CD4-positive, alpha-beta T cell treated with Interferon alpha-2 for 1 hour (primary cell): ENCODE measurements around the gene NAV2.
"Not testable (repeated sequence)": the region's sequence is repeated elsewhere in the genome, so short reads cannot be mapped to it uniquely, and the experiment has no call there.

Experiments used
- DNase-seq, 2 donors: peaks; one replicate each; pipeline ENCODE4 v3.0.0-alpha.2; 2020 to 2022

NAV2 gene

DNA sequence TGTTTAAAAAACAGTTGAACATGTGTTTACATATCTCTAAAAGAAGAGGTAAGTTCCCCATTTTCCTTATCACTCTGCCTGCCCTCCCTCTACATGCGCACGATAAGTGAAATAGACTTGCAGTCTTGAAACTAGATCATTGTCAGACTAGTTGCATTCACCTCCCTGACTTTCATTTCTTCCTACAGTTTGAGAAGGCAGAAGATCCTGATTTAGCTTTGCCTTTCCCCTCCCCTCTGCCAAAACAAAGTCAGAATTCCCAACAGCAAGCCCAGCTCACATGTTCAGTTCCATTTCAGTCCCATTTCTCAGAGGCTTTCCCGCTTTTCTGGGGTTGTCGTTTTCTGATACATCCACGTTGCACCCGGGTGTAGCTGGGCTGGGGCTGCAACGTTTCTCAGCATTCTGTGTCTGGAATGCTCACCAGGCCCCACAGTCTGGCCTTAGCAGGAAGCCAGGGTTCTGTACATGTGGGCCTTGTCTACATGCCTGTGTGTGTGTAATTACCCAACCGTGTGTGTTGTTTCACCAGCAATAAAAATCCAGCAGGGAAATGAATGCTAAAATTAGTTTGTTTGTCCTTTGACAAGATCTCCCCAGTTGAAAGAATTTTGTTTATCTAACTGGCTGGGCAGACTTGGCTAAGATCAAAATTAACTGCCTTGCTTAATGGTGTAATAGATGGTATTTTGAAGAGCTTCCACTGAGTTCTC is 268.5 kb downstream of the NAV2 start:
- DNase-seq, result no peak

GRCh38 chr11:19982774-19983495 is 270.3 kb downstream of the NAV2 start:
- DNase-seq, result no peak

GRCh38 chr11:19984048-19984742 is 271.6 kb downstream of the NAV2 start:
- no peak for DNase-seq

- DNase-seq, result no peak
Measured at GRCh38 chr11:19985111-19985510, 272.5 kb downstream of the NAV2 start.

GRCh38 chr11:19987331-19987801 is 274.7 kb downstream of the NAV2 start:
- no peak for DNase-seq

DNA sequence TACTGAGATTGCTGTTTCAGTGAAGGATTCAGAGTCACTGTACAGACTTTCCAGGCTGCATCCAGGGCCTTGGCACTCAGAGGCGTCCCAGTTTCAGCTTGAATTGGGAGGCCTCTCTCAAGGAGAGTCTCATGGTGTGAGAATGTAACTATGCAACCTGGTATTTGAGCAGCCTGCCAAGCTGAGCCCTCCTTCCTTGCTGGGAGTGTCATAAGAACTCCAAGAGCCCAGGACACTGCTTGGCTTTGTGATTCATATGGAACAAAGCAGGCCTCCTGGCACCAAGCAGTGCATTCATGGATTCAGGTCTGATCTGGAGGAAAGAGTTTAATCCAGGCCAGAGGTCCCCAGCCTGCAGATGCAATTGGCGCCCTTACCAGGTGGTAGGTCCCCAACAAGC is 276.0 kb downstream of the NAV2 start:
- no peak for DNase-seq

DNA sequence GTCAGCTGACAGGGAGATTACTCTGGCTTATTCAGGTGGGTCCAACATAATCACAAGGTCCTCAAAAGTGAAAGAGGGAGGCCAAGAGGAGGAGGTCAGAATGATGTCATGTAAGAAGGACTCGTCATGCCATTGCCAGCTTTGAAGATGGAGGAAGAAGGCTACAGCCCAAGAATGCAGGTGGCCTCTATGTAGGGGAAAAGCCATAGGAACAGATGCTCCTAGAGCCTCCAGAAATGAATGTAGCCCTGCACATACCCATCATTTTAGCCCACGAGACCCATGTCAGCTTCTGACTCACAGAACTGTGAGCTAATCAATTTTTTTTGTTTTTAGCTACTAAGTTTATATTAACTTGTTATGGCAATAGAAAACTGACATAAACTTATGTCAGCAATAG is 276.6 kb downstream of the NAV2 start:
- no peak for DNase-seq

DNA sequence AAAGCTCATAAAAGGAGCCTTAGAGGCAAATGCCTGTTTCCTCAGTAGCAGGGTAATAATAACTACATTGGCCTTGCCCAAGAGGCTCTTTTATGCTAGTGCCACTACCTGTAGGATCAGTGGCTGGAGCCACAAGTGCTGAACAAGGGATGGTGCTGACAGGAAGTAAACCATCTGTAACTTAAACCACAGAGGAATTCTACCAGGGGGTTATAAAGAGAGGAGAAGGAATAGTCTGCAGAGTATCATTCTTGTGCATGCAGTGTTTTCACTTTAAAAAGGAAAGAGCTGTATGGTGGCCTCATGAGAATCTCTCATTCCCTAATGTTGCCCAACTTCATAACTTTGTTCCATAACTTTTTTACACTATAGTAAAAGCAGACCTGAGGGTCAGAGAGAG is 279.5 kb downstream of the NAV2 start:
- no peak for DNase-seq

GRCh38 chr11:19992998-19993397 is 280.4 kb downstream of the NAV2 start:
- no peak for DNase-seq

GRCh38 chr11:19994672-19995071 is 282.0 kb downstream of the NAV2 start:
- DNase-seq, result no peak

- DNase-seq, result no peak
Measured at GRCh38 chr11:19995145-19995544, 282.5 kb downstream of the NAV2 start.

DNA sequence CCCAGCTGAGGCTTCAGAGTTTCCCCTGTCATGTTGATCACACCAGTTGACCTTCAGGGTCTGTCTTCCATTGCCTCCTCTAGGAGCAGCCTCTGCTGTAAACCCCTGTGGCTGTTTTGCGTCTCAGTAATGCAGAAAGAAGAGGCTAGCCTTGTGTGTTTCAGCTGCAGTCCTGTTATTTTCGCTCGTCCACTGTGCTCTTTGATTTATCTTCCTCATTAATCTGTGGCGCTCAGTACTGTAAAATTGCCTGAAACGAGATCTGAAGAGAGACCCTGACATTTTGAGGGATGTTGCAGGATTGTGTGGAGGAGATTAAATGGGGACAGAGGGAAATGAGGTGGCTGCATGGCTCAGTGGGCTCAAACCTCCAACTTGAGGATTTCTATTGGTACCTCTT is 283.9 kb downstream of the NAV2 start:
- DNase-seq, result no peak

DNA sequence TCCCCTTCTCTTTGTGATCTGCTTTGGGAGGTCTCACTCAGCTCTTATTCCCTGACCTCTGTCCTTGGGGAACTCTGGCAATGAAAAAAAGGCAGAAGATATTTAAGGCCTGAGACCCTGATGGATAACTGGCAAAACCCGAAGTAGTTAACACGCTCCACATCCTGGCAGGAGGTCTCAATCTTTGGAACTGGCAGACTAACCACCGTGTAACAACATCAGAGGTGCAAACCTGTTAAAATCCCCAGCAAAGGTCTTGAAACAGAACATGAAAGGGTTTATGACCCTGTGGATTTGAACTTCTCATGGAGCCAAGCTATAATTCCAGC is 287.3 kb downstream of the NAV2 start:
- DNase-seq, result no peak

DNA sequence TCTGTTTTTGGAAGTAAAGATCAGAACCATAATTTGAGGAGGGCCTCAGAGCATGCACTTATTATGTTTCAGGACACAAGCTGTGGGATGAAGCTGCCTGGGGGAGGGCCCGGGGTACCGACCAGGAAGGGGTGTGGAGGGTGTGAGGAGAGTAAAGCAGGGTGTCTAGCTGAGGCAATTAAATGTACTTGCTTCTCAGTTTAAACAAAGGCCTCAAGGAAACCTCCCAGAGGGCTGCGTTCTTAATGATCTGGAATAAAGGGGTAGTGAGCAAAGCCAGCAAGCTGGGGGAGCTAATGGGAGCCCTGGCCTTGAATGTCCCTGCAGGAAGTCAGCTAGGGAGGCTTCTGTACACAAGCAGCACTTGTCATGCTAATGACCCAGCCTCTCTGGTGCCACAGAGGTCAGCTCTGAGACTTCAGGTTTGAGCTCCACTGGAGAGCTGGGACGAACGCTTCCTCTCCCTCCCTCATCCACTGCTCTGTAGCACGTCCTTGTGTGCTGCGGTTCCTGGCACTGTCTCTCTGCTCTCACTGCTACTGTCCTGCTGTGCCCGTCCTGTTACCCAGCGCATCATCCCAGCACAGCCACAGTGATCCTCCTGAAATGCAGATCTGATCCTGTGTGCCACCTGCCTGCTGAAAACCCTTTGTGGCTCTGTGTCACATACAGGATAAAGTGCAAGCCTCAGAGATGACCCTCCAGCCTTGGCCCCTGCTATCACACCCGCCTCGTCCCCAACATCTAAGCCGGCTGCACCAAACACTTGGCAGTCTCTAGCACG is 287.9 kb downstream of the NAV2 start:
- no peak for DNase-seq

DNA sequence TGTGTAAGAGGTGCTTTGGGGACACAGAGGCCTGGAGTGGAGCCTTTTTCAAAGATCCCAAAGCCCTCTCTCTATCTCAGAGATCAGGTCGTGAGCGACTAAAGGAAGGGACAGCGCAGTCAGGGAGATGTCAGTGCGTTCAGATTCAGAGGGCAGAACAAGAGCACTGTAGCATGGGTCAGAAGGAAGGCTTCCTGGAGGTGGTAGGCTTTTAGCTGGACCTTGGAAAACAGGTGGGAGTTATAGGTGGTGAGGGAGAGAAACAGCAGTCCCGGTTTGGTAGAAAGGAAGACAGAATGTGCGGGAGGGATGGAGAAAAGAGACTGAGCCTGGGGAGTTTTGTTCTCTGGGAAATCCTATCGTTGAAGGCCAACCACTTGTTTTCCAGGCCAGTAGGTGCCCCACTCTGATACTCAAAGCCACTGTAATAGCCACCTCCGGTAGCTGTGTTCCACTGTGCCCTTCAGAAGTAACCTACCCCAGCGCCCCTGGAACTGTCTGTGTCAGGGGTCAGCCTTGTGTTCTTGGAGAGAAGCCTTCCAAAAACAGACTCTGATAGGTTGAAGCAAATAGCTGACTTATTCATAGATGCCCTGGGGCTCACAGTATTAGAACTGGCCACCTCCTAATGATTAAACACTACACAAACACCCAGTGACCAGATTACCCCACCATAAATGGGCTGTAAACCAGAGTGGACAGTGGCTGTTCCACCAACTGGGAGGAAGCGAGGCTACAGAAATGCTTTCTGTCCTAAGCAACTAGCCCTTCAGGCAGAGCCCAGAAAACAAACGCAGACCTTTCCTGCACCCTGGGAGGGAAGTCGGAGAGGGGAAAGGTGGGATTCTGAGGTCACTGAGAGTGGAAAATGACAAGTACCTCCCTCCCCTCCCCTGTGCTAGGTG is 289.9 kb downstream of the NAV2 start:
- DNase-seq, result no peak

DNA sequence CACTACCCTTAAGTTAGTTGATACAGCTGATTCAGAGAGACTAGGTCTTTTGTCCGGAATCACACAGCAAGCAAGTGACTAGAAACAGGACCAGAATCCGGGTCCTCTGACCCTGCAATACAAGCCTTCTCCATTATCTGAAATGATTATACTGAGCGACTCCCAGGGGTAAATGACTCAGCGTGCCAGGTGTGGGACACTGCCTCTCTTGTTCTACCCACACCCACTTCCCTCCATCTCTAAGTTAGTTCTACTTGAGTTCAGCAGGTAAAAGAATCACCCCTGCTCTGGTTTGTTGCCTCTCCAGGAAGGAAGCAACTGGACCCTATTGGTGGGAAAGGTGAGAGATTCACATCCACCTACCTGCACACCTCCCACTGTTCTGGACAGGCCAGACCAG is 290.7 kb downstream of the NAV2 start:
- DNase-seq, result no peak

GRCh38 chr11:20004866-20005265 is 292.2 kb downstream of the NAV2 start:
- no peak for DNase-seq

DNA sequence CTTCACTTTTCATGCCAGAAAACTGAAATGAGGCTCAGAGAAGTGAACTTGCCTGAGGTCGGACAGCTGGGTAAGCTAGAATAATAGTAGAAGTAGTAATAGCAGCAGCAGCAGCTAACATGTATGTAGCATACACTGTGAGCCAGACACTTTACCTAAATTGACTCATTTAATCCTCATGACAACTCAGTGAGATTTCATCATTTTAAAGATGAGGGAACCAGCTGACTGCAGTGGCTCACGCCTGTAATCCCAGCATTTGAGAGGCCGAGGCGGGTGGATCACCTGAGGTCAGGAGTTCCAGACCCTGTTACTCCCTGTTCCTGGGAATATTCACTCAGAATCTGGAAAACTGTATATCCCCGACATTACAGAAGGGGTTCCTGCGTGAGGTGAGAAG is 293.1 kb downstream of the NAV2 start:
- DNase-seq, result no peak

DNA sequence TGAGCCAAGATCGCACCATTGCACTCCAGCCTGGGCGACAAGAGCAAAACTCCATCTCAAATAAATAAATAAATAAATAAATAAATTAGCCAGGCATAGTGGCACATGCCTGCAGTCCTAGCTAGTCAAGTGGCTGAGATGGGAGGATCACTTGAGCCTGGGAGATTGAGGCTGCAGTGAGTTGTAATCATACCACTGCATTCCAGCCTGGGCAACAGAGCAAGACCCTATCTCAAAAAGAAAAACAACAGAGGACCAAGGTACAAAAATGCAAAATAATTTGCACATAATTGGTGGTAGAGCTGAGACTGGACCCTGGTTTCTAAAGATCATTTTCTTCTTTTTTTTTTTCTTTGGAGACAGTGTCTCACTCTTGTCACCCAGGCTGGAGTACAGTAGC is 294.0 kb downstream of the NAV2 start:
- DNase-seq, result not testable (repeated sequence)

- no peak for DNase-seq
Measured at GRCh38 chr11:20007386-20007785, 294.7 kb downstream of the NAV2 start.

- DNase-seq, result no peak
Measured at GRCh38 chr11:20008190-20008870, 295.7 kb downstream of the NAV2 start.
